Breast epithelium (tissue), 3 donors: ENCODE measurements around the gene TRMT10B.

Experiments
- POLR2A ChIP-seq: fragments of 450-650 bp; IDR thresholded peaks from one replicate; pipeline ENCODE4 v1.6.1; 2016; ENCODE audit warnings: antibody characterized with exemption, mild to moderate bottlenecking, moderate library complexity
- POLR2AphosphoS5 ChIP-seq, 3 donors: sonication (generic); formaldehyde crosslinking; IDR thresholded peaks; one replicate each; pipeline ENCODE4 v1.6.1; 2017; ENCODE audit warnings: antibody characterized with exemption in 3 of 3
- TF ChIP-seq, protein P1 (sequence below), 3 donors: fragments of 450-650 bp; IDR thresholded peaks; one replicate each; pipeline ENCODE4 v1.5.1; 2016 to 2017; ENCODE audit warnings: antibody characterized with exemption in 3 of 3, mild to moderate bottlenecking in 3 of 3, moderate library complexity in 3 of 3

DNA sequence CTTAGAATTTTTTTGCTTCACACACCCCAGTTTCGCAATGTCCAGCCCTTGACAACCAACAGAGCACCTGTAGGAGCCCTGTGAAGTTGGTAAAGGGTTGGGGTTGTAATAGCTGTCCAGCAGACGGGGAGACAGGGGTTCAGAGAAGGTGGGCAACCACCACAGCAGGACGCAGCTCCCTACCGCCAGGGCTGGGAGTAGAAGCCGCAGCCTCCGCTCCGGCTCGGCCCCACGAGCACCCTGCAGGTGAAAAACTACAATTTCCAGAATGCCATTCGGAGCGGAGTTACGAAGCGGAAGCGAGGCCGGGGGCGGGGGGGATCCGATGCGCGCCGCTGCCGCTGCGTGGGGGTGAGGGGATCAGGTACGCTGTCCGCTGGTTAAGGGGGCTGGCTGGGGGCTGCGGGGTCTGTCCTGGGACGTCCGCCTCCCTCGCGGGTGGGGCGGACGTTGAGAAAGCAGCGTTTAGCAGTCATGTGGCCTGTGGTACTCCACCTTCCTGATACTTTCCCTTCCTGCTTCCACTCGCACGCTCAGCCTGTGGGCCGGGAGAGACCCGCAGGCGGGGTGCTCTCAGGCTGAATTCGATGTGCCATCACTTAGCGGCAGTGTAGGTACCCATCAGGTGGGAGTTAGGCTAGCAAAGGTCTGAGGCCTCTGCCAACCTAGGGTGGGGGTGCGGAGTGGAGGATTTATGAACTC, at the start of gene TRMT10B:
- TF ChIP-seq, protein P1, sequence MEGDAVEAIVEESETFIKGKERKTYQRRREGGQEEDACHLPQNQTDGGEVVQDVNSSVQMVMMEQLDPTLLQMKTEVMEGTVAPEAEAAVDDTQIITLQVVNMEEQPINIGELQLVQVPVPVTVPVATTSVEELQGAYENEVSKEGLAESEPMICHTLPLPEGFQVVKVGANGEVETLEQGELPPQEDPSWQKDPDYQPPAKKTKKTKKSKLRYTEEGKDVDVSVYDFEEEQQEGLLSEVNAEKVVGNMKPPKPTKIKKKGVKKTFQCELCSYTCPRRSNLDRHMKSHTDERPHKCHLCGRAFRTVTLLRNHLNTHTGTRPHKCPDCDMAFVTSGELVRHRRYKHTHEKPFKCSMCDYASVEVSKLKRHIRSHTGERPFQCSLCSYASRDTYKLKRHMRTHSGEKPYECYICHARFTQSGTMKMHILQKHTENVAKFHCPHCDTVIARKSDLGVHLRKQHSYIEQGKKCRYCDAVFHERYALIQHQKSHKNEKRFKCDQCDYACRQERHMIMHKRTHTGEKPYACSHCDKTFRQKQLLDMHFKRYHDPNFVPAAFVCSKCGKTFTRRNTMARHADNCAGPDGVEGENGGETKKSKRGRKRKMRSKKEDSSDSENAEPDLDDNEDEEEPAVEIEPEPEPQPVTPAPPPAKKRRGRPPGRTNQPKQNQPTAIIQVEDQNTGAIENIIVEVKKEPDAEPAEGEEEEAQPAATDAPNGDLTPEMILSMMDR (IDR thresholded peaks at IDR 0.05), result no peak
- TF ChIP-seq POLR2A (no peak), POLR2AphosphoS5 (IDR thresholded peaks at IDR 0.05) (no peak)
